Upper lobe of left lung (tissue), 4 donors: ENCODE results near the gene SPINT3.

Source experiments
- CTCF ChIP-seq, 6 experiments: fragments of 450-650 bp in 4 of 6; fragments of 200-600 bp in 2 of 6; sonication (generic) in 2 of 6; IDR thresholded peaks; one replicate each; pipeline ENCODE4 v1.5.1; 2016 to 2019; ENCODE audit warnings: antibody characterized with exemption in 6 of 6
- EP300 ChIP-seq, 4 donors: sonication (generic); formaldehyde crosslinking; IDR thresholded peaks; one replicate each; pipeline ENCODE4 v1.5.1; 2017; ENCODE audit warnings: antibody characterized with exemption in 4 of 4, control low read depth in 2 of 4
- POLR2A ChIP-seq, 4 donors: fragments of 450-650 bp; IDR thresholded peaks; one replicate each; pipeline ENCODE4 v1.5.1; 2016 to 2017; ENCODE audit warnings: antibody characterized with exemption in 4 of 4, mild to moderate bottlenecking in 2 of 4

GRCh38 chr20:45550765-45551164 is 35.3 kb upstream of the SPINT3 start:
- TF ChIP-seq CTCF (IDR thresholded peaks at IDR 0.05) (no peak), POLR2A (IDR thresholded peaks at IDR 0.05) (no peak), EP300 (IDR thresholded peaks at IDR 0.05) (no peak)
